Measurements from ENCODE around the gene PTRHD1.

- TF ChIP-seq CTCF (conservative IDR thresholded peaks at IDR 0.05 in 1 of 2, IDR thresholded peaks at IDR 0.05 in 1 of 2; ENCODE audit: low read depth in 1 of 2, low read length in 2 of 2) (no peak), EZH2 (IDR thresholded peaks at IDR 0.05; ENCODE audit: low read length, missing control alignments) (no peak)
Measured at GRCh38 chr2:24763843-24764242, 29.3 kb downstream of the PTRHD1 start.
